Ecto neural progenitor cell (in vitro differentiated cells): Measurements from ENCODE around the gene TMEM106A.
"Not testable (repeated sequence)": the region's sequence is repeated elsewhere in the genome, so short reads cannot be mapped to it uniquely, and the experiment has no call there.

ENCODE experiments used
- DNase-seq: peaks from one replicate; pipeline ENCODE4 v3.0.0-alpha.2; 2018; ENCODE audit warnings: low spot score

TMEM106A gene, protein sequence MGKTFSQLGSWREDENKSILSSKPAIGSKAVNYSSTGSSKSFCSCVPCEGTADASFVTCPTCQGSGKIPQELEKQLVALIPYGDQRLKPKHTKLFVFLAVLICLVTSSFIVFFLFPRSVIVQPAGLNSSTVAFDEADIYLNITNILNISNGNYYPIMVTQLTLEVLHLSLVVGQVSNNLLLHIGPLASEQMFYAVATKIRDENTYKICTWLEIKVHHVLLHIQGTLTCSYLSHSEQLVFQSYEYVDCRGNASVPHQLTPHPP

DNA sequence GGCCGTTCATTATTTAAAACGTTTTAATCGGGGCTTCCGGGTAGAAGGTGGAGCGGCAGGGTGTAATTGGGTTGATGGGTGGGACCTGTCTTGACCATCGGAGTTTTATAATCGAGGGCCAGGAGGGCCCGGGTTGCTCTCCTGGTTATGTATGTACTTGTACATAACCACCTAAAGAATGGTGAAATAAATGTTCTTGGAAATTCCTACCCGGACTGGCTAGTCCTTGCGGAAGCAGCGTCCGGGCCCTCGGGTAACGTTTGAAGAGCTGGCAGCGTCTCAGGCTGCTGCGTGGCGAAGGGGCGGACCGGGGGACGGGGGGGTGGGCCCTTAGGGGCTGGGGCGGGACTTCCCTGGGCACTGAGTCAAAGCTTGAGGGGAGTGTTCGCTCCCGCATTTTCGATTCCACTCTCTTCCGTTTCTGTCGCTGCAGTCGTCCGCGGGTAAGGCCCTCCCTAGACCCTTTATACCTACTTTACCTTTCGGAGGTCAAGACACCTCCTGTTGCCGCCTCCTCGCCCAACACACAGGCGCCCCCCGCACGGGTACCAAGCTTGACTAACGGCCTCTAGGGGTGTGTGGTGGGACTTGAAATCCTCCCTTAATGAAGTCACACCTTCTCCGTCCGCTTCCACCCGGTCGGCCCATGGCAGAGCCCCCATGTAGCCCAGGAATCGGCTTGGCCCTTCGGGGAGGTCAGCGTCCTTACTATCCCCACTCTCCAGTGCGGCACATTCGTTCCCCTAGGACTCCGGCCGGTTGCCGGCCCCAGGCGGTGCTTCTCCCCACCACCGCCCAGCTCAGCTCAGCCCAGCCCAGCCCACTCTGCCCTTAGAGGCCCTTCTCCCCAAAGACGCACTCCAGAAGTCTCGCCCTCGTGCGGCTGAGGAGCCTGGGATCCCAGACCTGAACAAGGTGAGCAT is at the start of gene TMEM106A:
Gene TMEM106A, plus strand, starts transcription at position 396 of the 923 bp plus-strand sequence. CDS start 1,167 bp downstream, outside the sequence.
- peak; percentile 84 for DNase-seq

GRCh38 chr17:43165971-43166370 is 45.7 kb upstream of the TMEM106A start:
- not testable (repeated sequence) for DNase-seq

- DNase-seq, result peak; percentile 63
Observed at GRCh38 chr17:43169561-43170139, 42.0 kb upstream of the TMEM106A start.

- peak; percentile 89 for DNase-seq
Observed at GRCh38 chr17:43170140-43170765, 41.4 kb upstream of the TMEM106A start.

GRCh38 chr17:43170766-43171585 is 40.7 kb upstream of the TMEM106A start, which contains the start of gene NBR1:
Gene NBR1, plus strand, starts transcription at chr17:43171214. Its CDS starts 4,586 bp downstream, at chr17:43175800.
- peak; percentile 99 for DNase-seq

GRCh38 chr17:43171586-43172487 is 39.8 kb upstream of the TMEM106A start:
- DNase-seq, result no peak

- DNase-seq, result no peak
Observed at GRCh38 chr17:43175213-43176118, 36.2 kb upstream of the TMEM106A start.

DNA sequence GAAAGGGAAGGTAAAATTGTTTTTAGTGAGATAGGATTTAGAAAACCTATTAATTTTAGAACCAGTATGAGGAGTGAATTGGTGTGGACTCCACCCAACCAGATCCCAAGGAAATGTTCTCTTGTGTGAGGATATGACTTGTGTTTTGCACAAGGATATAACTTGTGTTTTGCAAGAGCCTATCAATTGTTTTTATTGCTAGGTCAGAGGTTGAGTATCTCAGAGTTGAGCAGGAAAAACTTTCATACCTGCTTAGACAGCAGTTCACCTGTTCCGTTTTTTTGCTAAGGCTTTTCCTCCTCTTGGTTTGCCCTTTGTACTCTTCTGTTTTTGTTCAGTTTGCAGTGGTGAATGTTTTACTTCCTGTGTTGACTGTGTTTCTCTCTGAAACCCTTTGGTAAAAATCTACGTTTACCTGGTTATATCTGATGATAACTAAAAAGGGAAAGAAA is 35.5 kb upstream of the TMEM106A start:
- no peak for DNase-seq

GRCh38 chr17:43183921-43184320 is 27.8 kb upstream of the TMEM106A start:
- no peak for DNase-seq

- not testable (repeated sequence) for DNase-seq
Observed at GRCh38 chr17:43186656-43187055, 25.0 kb upstream of the TMEM106A start.

GRCh38 chr17:43193251-43193650 is 18.4 kb upstream of the TMEM106A start:
- DNase-seq, result no peak

- no peak for DNase-seq
Observed at GRCh38 chr17:43199633-43200032, 12.0 kb upstream of the TMEM106A start.

GRCh38 chr17:43200127-43200526 is 11.5 kb upstream of the TMEM106A start:
- no peak for DNase-seq

DNA sequence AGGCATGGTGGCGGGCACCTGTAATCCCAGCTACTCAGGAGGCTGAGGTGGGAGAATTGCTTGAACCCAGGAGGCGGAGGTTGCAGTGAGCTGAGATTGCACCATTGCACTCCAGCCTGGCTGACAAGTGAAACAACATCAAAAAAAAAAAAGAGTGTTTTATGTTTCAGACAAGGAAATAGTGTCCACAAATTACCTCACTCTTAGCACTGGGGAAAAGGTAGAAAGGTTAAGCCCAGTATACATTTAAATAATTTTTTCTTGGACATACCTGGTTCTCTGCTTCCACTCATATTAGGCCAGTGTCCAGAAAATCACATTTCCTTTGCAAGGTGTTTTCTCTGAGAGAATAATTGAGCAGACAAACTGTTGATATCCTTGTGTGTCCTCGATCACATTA is 8.7 kb upstream of the TMEM106A start:
- not testable (repeated sequence) for DNase-seq

GRCh38 chr17:43210576-43210975 is 1.1 kb upstream of the TMEM106A start:
- no peak for DNase-seq

DNA sequence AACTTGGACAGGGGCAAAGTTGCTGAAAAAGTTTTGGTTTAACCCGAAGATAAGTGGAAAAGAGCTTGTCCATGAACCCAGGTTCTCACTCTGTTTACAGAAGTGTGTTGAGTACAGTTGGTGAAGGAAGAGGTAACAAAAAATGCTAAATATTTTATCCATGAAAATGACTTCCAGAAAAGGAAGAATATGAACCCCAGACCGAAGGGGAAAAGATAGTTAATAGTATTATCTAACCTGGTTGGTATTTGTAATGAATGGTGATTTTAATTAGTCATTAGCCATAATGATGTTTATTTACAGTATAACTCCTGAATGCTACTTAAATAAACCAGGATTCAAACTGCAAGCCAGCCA is 574 bp upstream of the TMEM106A start:
- no peak for DNase-seq

- no peak for DNase-seq
Observed at GRCh38 chr17:43212641-43213490, 1.2 kb downstream of the TMEM106A start.

DNA sequence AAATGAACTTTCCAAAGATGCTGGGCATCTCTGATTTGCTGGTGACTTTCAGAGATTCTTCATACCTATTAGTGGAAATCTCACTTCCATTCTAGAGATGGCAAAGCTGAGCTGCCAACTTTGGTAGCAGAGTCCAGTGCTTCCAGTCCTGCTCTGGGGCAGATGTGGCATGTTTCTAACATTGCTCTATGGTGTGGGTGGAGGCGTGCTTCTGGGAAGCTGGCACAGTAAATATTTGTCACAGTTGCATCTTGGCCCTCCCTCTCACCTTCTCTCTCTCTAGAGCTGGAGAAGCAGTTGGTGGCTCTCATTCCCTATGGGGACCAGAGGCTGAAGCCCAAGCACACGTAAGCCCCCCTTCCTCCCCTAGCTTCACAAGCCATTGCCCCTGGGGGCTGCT is 1.9 kb downstream of the TMEM106A start:
- DNase-seq, result no peak
